Measurements from ENCODE around the gene TNIP2. TPM values are rescaled to one million over a fixed set of nuclear protein-coding genes. Genes with fewer than 3 reads are reported as not detected.

Gene TNIP2
- total and polyA plus RNA-seq, 2 of the 13 experiments (the other 11 are each of a cell fraction or from before 2014, with no cell fraction given): 25.6 to 38.0 TPM

DNA sequence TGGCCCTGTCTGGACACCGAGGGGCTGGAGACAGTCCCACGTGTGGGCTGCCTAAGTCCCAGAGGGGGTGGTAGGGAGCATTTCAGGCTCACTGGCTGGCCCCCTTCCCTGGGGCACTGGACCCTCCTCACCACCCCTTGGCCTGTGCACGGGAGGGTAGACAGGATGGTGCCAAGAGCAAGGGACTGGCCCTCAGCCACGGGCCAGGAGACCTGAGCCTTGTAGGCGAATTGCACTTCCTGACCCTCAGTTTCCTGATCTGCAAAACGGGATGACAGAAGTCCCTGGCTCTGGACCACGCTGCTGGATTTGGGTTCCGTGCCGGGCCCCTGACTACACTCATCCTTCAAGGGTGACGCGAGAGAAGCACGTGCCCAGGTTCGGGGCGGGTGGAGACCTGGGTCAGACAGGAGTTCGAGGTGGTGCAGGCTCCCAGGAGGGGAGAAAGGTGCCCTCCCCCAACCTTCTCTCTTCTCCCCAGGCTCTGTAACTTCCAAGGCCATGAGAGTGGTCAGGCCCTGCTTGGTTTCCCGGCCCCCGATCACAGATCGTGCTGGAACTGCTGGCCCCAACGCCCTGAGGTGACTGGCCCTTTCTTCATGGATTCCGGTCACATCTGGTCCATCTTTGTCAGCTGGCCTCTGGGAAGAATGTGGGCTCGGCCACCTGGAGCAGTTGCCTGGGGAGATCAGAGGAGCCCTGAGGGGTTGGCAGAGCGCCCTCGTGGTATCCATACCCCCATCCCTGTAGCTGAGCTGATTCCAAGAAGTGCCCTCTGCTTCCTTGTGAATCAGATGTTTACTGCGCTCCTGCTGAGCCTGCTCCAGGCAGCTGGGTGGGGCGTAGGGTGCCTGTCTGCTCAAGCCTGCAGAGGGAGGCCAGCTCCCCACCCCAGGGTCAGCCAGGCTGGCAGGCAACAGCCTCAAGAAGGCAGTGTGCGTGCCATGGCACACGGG lies 40.0 kb upstream of the TNIP2 start:
- H3K9ac ChIP-seq (ENCODE audit: insufficient read depth, low read depth, low read length): no peak overlapping the region
- no peak overlapping the region for H3K4me3 ChIP-seq (replicated peaks in 1 of 3; ENCODE audit: insufficient read depth in 1 of 3, low read depth in 2 of 3, low read length in 3 of 3)
- ChIA-PET CTCF (ENCODE audit: low intra/inter-chr PET ratio, low total read pairs) (no interaction called here), POLR2A (no interaction called here)
- WGBS (ENCODE audit: low lambda C conversion rate): 91% methylated on average over 22 of the region's 27 CpGs
- no peaks in the 10 kb centered on the region for H3K9me3 ChIP-seq (ENCODE audit: low read length)
- H3K4me1 ChIP-seq (ENCODE audit: insufficient read depth, low read length): peaks cover 89% of the 10 kb centered on the region
- DNase-seq (ENCODE audit: low spot score) (no peak), ATAC-seq (no peak), FAIRE-seq (no peak)
- intact Hi-C loops (cut with micrococcal nuclease; ENCODE audit: unreplicated experiment) (no loop called here), in situ Hi-C loops (cut with HindIII; ENCODE audit: extremely low pct_ligation_motif_present, low pct_unique_long_range_greater_than_20kb) (no loop called here)
- H3K36me3 ChIP-seq (replicated peaks in 1 of 2; ENCODE audit: control insufficient read depth in 1 of 2, insufficient read depth in 2 of 2, low read length in 2 of 2): peaks cover 1 to 11% of the 10 kb centered on the region in 2 experiments; a peak in 2 of 5 replicates
- H4K20me1 ChIP-seq (ENCODE audit: insufficient read depth, low read length): no peaks in the 10 kb centered on the region
- BruUV-seq (replicated peaks): TSS peak; percentile 42
- H3K27ac ChIP-seq (ENCODE audit: extremely low read length, insufficient read depth, low read length): no peak overlapping the region
- no peak overlapping the region for H3K4me2 ChIP-seq (ENCODE audit: low read depth, low read length)
- peaks cover 47% of the 10 kb centered on the region for H3K79me2 ChIP-seq (ENCODE audit: insufficient read depth, low read length)
- no peak overlapping the region for H2AFZ ChIP-seq (ENCODE audit: low read length)
- H3K27me3 ChIP-seq (ENCODE audit: control insufficient read depth in 1 of 2, insufficient read depth in 2 of 2, low read length in 2 of 2): no peaks in the 10 kb centered on the region
- TF ChIP-seq, protein P1, sequence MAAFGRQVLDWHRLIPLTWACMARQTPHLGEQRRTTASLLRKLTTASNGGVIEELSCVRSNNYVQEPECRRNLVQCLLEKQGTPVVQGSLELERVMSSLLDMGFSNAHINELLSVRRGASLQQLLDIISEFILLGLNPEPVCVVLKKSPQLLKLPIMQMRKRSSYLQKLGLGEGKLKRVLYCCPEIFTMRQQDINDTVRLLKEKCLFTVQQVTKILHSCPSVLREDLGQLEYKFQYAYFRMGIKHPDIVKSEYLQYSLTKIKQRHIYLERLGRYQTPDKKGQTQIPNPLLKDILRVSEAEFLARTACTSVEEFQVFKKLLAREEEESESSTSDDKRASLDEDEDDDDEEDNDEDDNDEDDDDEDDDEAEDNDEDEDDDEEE (CRISPR knock-in tag; IDR thresholded peaks at IDR 0.05): no peak
- TF ChIP-seq, protein P2, sequence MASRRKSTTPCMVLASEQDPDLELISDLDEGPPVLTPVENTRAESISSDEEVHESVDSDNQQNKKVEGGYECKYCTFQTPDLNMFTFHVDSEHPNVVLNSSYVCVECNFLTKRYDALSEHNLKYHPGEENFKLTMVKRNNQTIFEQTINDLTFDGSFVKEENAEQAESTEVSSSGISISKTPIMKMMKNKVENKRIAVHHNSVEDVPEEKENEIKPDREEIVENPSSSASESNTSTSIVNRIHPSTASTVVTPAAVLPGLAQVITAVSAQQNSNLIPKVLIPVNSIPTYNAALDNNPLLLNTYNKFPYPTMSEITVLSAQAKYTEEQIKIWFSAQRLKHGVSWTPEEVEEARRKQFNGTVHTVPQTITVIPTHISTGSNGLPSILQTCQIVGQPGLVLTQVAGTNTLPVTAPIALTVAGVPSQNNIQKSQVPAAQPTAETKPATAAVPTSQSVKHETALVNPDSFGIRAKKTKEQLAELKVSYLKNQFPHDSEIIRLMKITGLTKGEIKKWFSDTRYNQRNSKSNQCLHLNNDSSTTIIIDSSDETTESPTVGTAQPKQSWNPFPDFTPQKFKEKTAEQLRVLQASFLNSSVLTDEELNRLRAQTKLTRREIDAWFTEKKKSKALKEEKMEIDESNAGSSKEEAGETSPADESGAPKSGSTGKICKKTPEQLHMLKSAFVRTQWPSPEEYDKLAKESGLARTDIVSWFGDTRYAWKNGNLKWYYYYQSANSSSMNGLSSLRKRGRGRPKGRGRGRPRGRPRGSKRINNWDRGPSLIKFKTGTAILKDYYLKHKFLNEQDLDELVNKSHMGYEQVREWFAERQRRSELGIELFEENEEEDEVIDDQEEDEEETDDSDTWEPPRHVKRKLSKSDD (CRISPR knock-in tag; IDR thresholded peaks at IDR 0.05; ENCODE audit: low read depth): no peak
- TF ChIP-seq ZNF138 (CRISPR knock-in tag; IDR thresholded peaks at IDR 0.05; ENCODE audit: low read depth) (no peak), ZNF205 (CRISPR knock-in tag; IDR thresholded peaks at IDR 0.05) (no peak), PHF5A (CRISPR knock-in tag; IDR thresholded peaks at IDR 0.05; ENCODE audit: low read depth, unreplicated experiment) (no peak), AHR (CRISPR knock-in tag; IDR thresholded peaks at IDR 0.05) (no peak), CENPT (CRISPR knock-in tag; IDR thresholded peaks at IDR 0.05; ENCODE audit: low read depth) (no peak), RBFOX2 (IDR thresholded peaks at IDR 0.05; ENCODE audit: low read depth, low read length) (peak; percentile 46; the same call in 1 of the 2 replicates), TBX3 (IDR thresholded peaks at IDR 0.05; ENCODE audit: borderline replicate concordance) (no peak), ZNF678 (CRISPR knock-in tag; IDR thresholded peaks at IDR 0.05) (no peak), TSC22D2 (CRISPR knock-in tag; IDR thresholded peaks at IDR 0.05; ENCODE audit: borderline replicate concordance) (no peak), ADNP (CRISPR knock-in tag; IDR thresholded peaks at IDR 0.05) (0 out of 2 replicates have a peak, but pooled peaks have one; percentile 34), AGO2 (optimal IDR thresholded peaks at IDR 0.05; ENCODE audit: low read depth, low read length) (peak; percentile 33)
- TF ChIP-seq, protein P3, sequence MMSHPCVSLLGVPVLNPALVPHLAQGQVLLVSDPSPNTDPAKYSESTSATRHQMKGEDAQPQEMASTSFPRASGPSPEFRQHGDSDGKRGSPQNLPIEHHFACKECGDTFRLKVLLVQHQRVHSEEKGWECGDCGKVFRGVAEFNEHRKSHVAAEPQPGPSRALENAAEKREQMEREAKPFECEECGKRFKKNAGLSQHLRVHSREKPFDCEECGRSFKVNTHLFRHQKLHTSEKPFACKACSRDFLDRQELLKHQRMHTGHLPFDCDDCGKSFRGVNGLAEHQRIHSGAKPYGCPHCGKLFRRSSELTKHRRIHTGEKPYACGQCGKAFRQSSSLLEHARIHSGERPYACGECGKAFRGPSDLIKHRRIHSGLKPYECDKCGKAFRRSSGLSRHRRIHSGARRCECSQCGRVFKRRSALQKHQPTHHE (CRISPR knock-in tag; IDR thresholded peaks at IDR 0.05; ENCODE audit: borderline replicate concordance): no peak
- TF ChIP-seq, protein P4, sequence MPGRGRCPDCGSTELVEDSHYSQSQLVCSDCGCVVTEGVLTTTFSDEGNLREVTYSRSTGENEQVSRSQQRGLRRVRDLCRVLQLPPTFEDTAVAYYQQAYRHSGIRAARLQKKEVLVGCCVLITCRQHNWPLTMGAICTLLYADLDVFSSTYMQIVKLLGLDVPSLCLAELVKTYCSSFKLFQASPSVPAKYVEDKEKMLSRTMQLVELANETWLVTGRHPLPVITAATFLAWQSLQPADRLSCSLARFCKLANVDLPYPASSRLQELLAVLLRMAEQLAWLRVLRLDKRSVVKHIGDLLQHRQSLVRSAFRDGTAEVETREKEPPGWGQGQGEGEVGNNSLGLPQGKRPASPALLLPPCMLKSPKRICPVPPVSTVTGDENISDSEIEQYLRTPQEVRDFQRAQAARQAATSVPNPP (CRISPR knock-in tag; IDR thresholded peaks at IDR 0.05): no peak
- TF ChIP-seq, protein P5, sequence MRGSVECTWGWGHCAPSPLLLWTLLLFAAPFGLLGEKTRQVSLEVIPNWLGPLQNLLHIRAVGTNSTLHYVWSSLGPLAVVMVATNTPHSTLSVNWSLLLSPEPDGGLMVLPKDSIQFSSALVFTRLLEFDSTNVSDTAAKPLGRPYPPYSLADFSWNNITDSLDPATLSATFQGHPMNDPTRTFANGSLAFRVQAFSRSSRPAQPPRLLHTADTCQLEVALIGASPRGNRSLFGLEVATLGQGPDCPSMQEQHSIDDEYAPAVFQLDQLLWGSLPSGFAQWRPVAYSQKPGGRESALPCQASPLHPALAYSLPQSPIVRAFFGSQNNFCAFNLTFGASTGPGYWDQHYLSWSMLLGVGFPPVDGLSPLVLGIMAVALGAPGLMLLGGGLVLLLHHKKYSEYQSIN (CRISPR knock-in tag; IDR thresholded peaks at IDR 0.05; ENCODE audit: borderline replicate concordance): no peak
